Measurements from ENCODE around the gene TSPAN4. TPM values are rescaled to one million over a fixed set of nuclear protein-coding genes. Genes with fewer than 3 reads are reported as not detected.

The TSPAN4 gene
- total RNA-seq, 1 donor from 2014 or later = 77.9 TPM

GRCh38 chr11:825366-826226 is 17.1 kb upstream of the TSPAN4 start:
- H3K27me3 ChIP-seq (ENCODE audit: control insufficient read depth, insufficient read depth, low read length) = peaks cover 2% of the 10 kb centered on the region
- no peak for TF ChIP-seq CTCF (IDR thresholded peaks at IDR 0.05; ENCODE audit: insufficient read depth, low read length, poor library complexity, severe bottlenecking)
- H3K4me3 ChIP-seq (ENCODE audit: low read depth, low read length) = no peak overlapping the region
- peaks cover 4% of the 10 kb centered on the region for H3K36me3 ChIP-seq (ENCODE audit: control insufficient read depth, insufficient read depth, low read length)
- DNase-seq (ENCODE audit: low read depth) = no peak

GRCh38 chr11:826227-826621 is 16.4 kb upstream of the TSPAN4 start:
- no peak for TF ChIP-seq CTCF (IDR thresholded peaks at IDR 0.05; ENCODE audit: insufficient read depth, low read length, poor library complexity, severe bottlenecking)
- peaks cover 4% of the 10 kb centered on the region for H3K36me3 ChIP-seq (ENCODE audit: control insufficient read depth, insufficient read depth, low read length)
- H3K4me3 ChIP-seq (ENCODE audit: low read depth, low read length) = no peak overlapping the region
- H3K27me3 ChIP-seq (ENCODE audit: control insufficient read depth, insufficient read depth, low read length) = peaks cover 2% of the 10 kb centered on the region
- DNase-seq (ENCODE audit: low read depth) = no peak

- Histone ChIP-seq H3K36me3 (ENCODE audit: control insufficient read depth, insufficient read depth, low read length) (peaks cover 4% of the 10 kb centered on the region), H3K4me3 (ENCODE audit: low read depth, low read length) (peak overlapping the region; percentile 34), H3K27me3 (ENCODE audit: control insufficient read depth, insufficient read depth, low read length) (peaks cover 2% of the 10 kb centered on the region)
- TF ChIP-seq CTCF (IDR thresholded peaks at IDR 0.05; ENCODE audit: insufficient read depth, low read length, poor library complexity, severe bottlenecking) = no peak
- no peak for DNase-seq (ENCODE audit: low read depth)
Observed at GRCh38 chr11:826836-827145, 15.9 kb upstream of the TSPAN4 start.

- peaks cover 3% of the 10 kb centered on the region for H3K36me3 ChIP-seq (ENCODE audit: control insufficient read depth, insufficient read depth, low read length)
- no peak for DNase-seq (ENCODE audit: low read depth)
- H3K27me3 ChIP-seq (ENCODE audit: control insufficient read depth, insufficient read depth, low read length) = peaks cover 2% of the 10 kb centered on the region
- TF ChIP-seq CTCF (IDR thresholded peaks at IDR 0.05; ENCODE audit: insufficient read depth, low read length, poor library complexity, severe bottlenecking) = no peak
- peak overlapping the region; percentile 34 for H3K4me3 ChIP-seq (ENCODE audit: low read depth, low read length)
Observed at GRCh38 chr11:827146-827896, 15.3 kb upstream of the TSPAN4 start.

- Histone ChIP-seq H3K4me3 (ENCODE audit: low read depth, low read length) (peak within 1 kb of the TSS; percentile 34), H3K36me3 (ENCODE audit: control insufficient read depth, insufficient read depth, low read length) (peaks cover 1% of the 10 kb centered on the region), H3K27me3 (ENCODE audit: control insufficient read depth, insufficient read depth, low read length) (peaks cover 2% of the 10 kb centered on the region)
- no peak for TF ChIP-seq CTCF (IDR thresholded peaks at IDR 0.05; ENCODE audit: insufficient read depth, low read length, poor library complexity, severe bottlenecking)
- no peak for DNase-seq (ENCODE audit: low read depth)
Observed at GRCh38 chr11:827897-828192, 14.8 kb upstream of the TSPAN4 start, which contains the start of gene CRACR2B. Gene CRACR2B, plus strand, starts transcription at chr11:827919. Its CDS starts 689 bp downstream, at chr11:828608.
